KG1 (cell line): ENCODE data around the gene WDFY4.

ENCODE experiments used
- DNase-seq: peaks from one replicate; lab custom pipeline; 2025; lab: John Stamatoyannopoulos, UW

Gene WDFY4

GRCh38 chr10:48744587-48744986, 59.9 kb downstream of the WDFY4 start:
- DNase-seq = no peak

- DNase-seq = no peak
These were observed 61.1 kb downstream of the WDFY4 start for GRCh38 chr10:48745662-48746245.

- no peak for DNase-seq
These were observed 63.9 kb downstream of the WDFY4 start for GRCh38 chr10:48748573-48748972.

GRCh38 chr10:48749254-48749787, 64.6 kb downstream of the WDFY4 start:
- no peak for DNase-seq

- no peak for DNase-seq
These were observed 65.3 kb downstream of the WDFY4 start for GRCh38 chr10:48750019-48750418.

- no peak for DNase-seq
These were observed 66.3 kb downstream of the WDFY4 start for GRCh38 chr10:48750991-48751390.

GRCh38 chr10:48751730-48752129, 67.1 kb downstream of the WDFY4 start:
- DNase-seq = no peak

GRCh38 chr10:48758411-48758810, 73.7 kb downstream of the WDFY4 start:
- no peak for DNase-seq

- DNase-seq = no peak
These were observed 74.6 kb downstream of the WDFY4 start for GRCh38 chr10:48759113-48759901.

- DNase-seq = no peak
These were observed 76.3 kb downstream of the WDFY4 start for GRCh38 chr10:48760983-48761382.

GRCh38 chr10:48762064-48763042, 77.7 kb downstream of the WDFY4 start:
- DNase-seq = no peak

- no peak for DNase-seq
These were observed 78.8 kb downstream of the WDFY4 start for GRCh38 chr10:48763403-48763965.

GRCh38 chr10:48764486-48764885, 79.8 kb downstream of the WDFY4 start:
- no peak for DNase-seq

- DNase-seq = no peak
These were observed 80.4 kb downstream of the WDFY4 start for GRCh38 chr10:48765039-48765438.

GRCh38 chr10:48765527-48765926, 80.9 kb downstream of the WDFY4 start:
- no peak for DNase-seq

GRCh38 chr10:48767373-48768143, 82.9 kb downstream of the WDFY4 start:
- DNase-seq = no peak

- no peak for DNase-seq
These were observed 83.6 kb downstream of the WDFY4 start for GRCh38 chr10:48768144-48768766.

- DNase-seq = no peak
These were observed 84.3 kb downstream of the WDFY4 start for GRCh38 chr10:48768926-48769325.

GRCh38 chr10:48769706-48770435, 85.2 kb downstream of the WDFY4 start:
- no peak for DNase-seq

- DNase-seq = no peak
These were observed 86.0 kb downstream of the WDFY4 start for GRCh38 chr10:48770561-48771089.
